Keratinocyte (primary cell): ENCODE measurements around the gene TCEAL3.

Experiments used
- EZH2 ChIP-seq: IDR thresholded peaks from one replicate; pipeline ENCODE4 v1.6.1; 2012; ENCODE audit warnings: inconsistent platforms, mild to moderate bottlenecking, low read length, moderate library complexity
- TF ChIP-seq, protein P1 (sequence below), 3 experiments: IDR thresholded peaks in 1 of 3; conservative IDR thresholded peaks in 1 of 3; optimal IDR thresholded peaks in 1 of 3; 2 replicates in 2 of 3; 3 replicates in 1 of 3; pipeline versions ENCODE3 to v1.5.1; 2011; ENCODE audit warnings: low read length in 3 of 3, mild to moderate bottlenecking in 3 of 3, moderate library complexity in 2 of 3, control low read depth in 1 of 3, inconsistent platforms in 1 of 3; ENCODE audit not compliant: insufficient read depth in 2 of 3; ENCODE audit errors: extremely low read depth in 1 of 3

GRCh38 chrX:103647630-103648029 is 39.9 kb downstream of the TCEAL3 start:
- TF ChIP-seq, protein P1, sequence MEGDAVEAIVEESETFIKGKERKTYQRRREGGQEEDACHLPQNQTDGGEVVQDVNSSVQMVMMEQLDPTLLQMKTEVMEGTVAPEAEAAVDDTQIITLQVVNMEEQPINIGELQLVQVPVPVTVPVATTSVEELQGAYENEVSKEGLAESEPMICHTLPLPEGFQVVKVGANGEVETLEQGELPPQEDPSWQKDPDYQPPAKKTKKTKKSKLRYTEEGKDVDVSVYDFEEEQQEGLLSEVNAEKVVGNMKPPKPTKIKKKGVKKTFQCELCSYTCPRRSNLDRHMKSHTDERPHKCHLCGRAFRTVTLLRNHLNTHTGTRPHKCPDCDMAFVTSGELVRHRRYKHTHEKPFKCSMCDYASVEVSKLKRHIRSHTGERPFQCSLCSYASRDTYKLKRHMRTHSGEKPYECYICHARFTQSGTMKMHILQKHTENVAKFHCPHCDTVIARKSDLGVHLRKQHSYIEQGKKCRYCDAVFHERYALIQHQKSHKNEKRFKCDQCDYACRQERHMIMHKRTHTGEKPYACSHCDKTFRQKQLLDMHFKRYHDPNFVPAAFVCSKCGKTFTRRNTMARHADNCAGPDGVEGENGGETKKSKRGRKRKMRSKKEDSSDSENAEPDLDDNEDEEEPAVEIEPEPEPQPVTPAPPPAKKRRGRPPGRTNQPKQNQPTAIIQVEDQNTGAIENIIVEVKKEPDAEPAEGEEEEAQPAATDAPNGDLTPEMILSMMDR (optimal IDR thresholded peaks at IDR 0.05 in 1 of 3, IDR thresholded peaks at IDR 0.05 in 1 of 3, conservative IDR thresholded peaks at IDR 0.05 in 1 of 3; ENCODE audit: extremely low read depth in 1 of 3, insufficient read depth in 2 of 3, low read length in 3 of 3), result no peak
- no peak for TF ChIP-seq EZH2
